SK-N-SH treated with all-trans-retinoic acid at 6 μM for 48 hours (cell line): ENCODE measurements around the gene MLPH.

Source experiments
- ARNTL ChIP-seq: fragments of 450-650 bp; formaldehyde crosslinking; IDR thresholded peaks from 2 replicates; pipeline ENCODE4 v1.5.0; 2020; ENCODE audit warnings: low read depth, mild to moderate bottlenecking, moderate library complexity, borderline replicate concordance
- CREB5 ChIP-seq: fragments of 250-450 bp; sonication (Bioruptor Pico); IDR thresholded peaks from 2 replicates; pipeline ENCODE4 v1.5.1; 2020; ENCODE audit warnings: low read depth, mild to moderate bottlenecking, moderate library complexity
- CSRNP3 ChIP-seq: fragments of 250-450 bp; sonication (Bioruptor Pico); IDR thresholded peaks from 2 replicates; pipeline ENCODE4 v1.5.1; 2021; ENCODE audit warnings: mild to moderate bottlenecking, moderate library complexity
- PATZ1 ChIP-seq: fragments of 250-450 bp; sonication (Bioruptor Pico); IDR thresholded peaks from 2 replicates; pipeline ENCODE4 v1.8.0; 2020; ENCODE audit warnings: mild to moderate bottlenecking, moderate library complexity, borderline replicate concordance
- PPARA ChIP-seq: fragments of 250-450 bp; sonication (Bioruptor Pico); IDR thresholded peaks from 2 replicates; pipeline ENCODE4 v1.5.0; 2020; ENCODE audit warnings: mild to moderate bottlenecking, borderline replicate concordance
- RARB ChIP-seq: fragments of 250-450 bp; sonication (Bioruptor Pico); IDR thresholded peaks from 2 replicates; pipeline ENCODE4 v1.8.0; 2021; ENCODE audit warnings: mild to moderate bottlenecking, moderate library complexity
- SNAI2 ChIP-seq: fragments of 250-450 bp; sonication (Bioruptor Pico); IDR thresholded peaks from 2 replicates; pipeline ENCODE4 v1.5.0; 2020; ENCODE audit warnings: mild to moderate bottlenecking, moderate library complexity
- TCF4 ChIP-seq: fragments of 250-450 bp; sonication (Bioruptor Pico); IDR thresholded peaks from 2 replicates; pipeline ENCODE4 v1.8.0; 2021; ENCODE audit warnings: mild to moderate bottlenecking, moderate library complexity, borderline replicate concordance
- TSHZ2 ChIP-seq: fragments of 250-450 bp; sonication (Bioruptor Pico); IDR thresholded peaks from 2 replicates; pipeline ENCODE4 v1.5.0; 2020; ENCODE audit warnings: mild to moderate bottlenecking, moderate library complexity
- ZC3H10 ChIP-seq: fragments of 250-450 bp; sonication (Bioruptor Pico); IDR thresholded peaks from 2 replicates; pipeline ENCODE4 v1.5.1; 2021; ENCODE audit warnings: mild to moderate bottlenecking, moderate library complexity
- ZFP3 ChIP-seq: fragments of 250-450 bp; sonication (Bioruptor Pico); IDR thresholded peaks from 2 replicates; pipeline ENCODE4 v1.5.0; 2020; ENCODE audit warnings: mild to moderate bottlenecking, moderate library complexity
- ZFP30 ChIP-seq: fragments of 450-650 bp; formaldehyde crosslinking; IDR thresholded peaks from 2 replicates; pipeline ENCODE4 v1.5.0; 2022; ENCODE audit warnings: mild to moderate bottlenecking, moderate library complexity
- ZNF565 ChIP-seq: fragments of 450-650 bp; formaldehyde crosslinking; conservative IDR thresholded peaks from 2 replicates; pipeline ENCODE4 v1.5.0; 2020; ENCODE audit warnings: low read depth, mild to moderate bottlenecking, moderate library complexity
- ZNF70 ChIP-seq: fragments of 450-650 bp; formaldehyde crosslinking; IDR thresholded peaks from 2 replicates; pipeline ENCODE4 v1.5.0; 2020; ENCODE audit warnings: mild to moderate bottlenecking, moderate library complexity

GRCh38 chr2:237452861-237453260 is 34.2 kb upstream of the MLPH start:
- TF ChIP-seq ZNF565 (no peak), ZFP30 (CRISPR knock-in tag) (no peak), ZNF70 (CRISPR knock-in tag) (no peak), RARB (CRISPR knock-in tag) (no peak), ARNTL (CRISPR knock-in tag) (no peak), PATZ1 (no peak), TCF4 (CRISPR knock-in tag) (no peak), ZC3H10 (CRISPR knock-in tag) (no peak), ZFP3 (no peak), SNAI2 (no peak), TSHZ2 (CRISPR knock-in tag) (no peak), CSRNP3 (CRISPR knock-in tag) (no peak), CREB5 (CRISPR knock-in tag) (no peak), PPARA (CRISPR knock-in tag) (no peak)
